Measurements from ENCODE around the gene PRDM13. TPM values are rescaled to one million over a fixed set of nuclear protein-coding genes. Genes with fewer than 3 reads are reported as not detected.
"Not testable (repeated sequence)": the region's sequence is repeated elsewhere in the genome, so short reads cannot be mapped to it uniquely, and the experiment has no call there.

PRDM13 gene
- total RNA-seq = not detected

GRCh38 chr6:99606656-99607415 is at the start of gene PRDM13:
Gene PRDM13 (plus strand): TSS chr6:99606833. CDS start chr6:99607035, 202 bp downstream.
- no peak for DNase-seq

- no peak for DNase-seq
These were observed 47.6 kb upstream of the PRDM13 start for GRCh38 chr6:99559057-99559456.

- DNase-seq = no peak
These were observed 46.0 kb upstream of the PRDM13 start for GRCh38 chr6:99560668-99561067.

GRCh38 chr6:99563056-99563723 is 43.4 kb upstream of the PRDM13 start:
- DNase-seq = no peak

GRCh38 chr6:99568103-99568933 is 38.3 kb upstream of the PRDM13 start, which contains the start of gene CCNC:
Gene CCNC (minus strand): TSS chr6:99568660. CDS start chr6:99568527, 133 bp downstream.
- peak; percentile 93 for DNase-seq

GRCh38 chr6:99573980-99574617 is 32.5 kb upstream of the PRDM13 start:
- no peak for DNase-seq

GRCh38 chr6:99575544-99576227 is 30.9 kb upstream of the PRDM13 start:
- no peak for DNase-seq

GRCh38 chr6:99579781-99580180 is 26.9 kb upstream of the PRDM13 start:
- DNase-seq = no peak

- DNase-seq = no peak
These were observed 18.8 kb upstream of the PRDM13 start for GRCh38 chr6:99587792-99588191.

GRCh38 chr6:99588618-99589289 is 17.9 kb upstream of the PRDM13 start:
- DNase-seq = peak; percentile 28

- DNase-seq = no peak
These were observed 17.4 kb upstream of the PRDM13 start for GRCh38 chr6:99589290-99589672.

GRCh38 chr6:99589907-99590493 is 16.6 kb upstream of the PRDM13 start:
- no peak for DNase-seq

GRCh38 chr6:99590728-99591672 is 15.6 kb upstream of the PRDM13 start:
- DNase-seq = no peak

- DNase-seq = no peak
These were observed 14.8 kb upstream of the PRDM13 start for GRCh38 chr6:99591673-99592364.

GRCh38 chr6:99592900-99593299 is 13.7 kb upstream of the PRDM13 start:
- no peak for DNase-seq

GRCh38 chr6:99594696-99595095 is 11.9 kb upstream of the PRDM13 start:
- DNase-seq = not testable (repeated sequence)

GRCh38 chr6:99602520-99603420 is 3.9 kb upstream of the PRDM13 start:
- DNase-seq = no peak
